HCT116 (cell line): ENCODE results near the gene FHOD3. TPM values are rescaled to one million over a fixed set of nuclear protein-coding genes. Genes with fewer than 3 reads are reported as not detected.

ENCODE experiments used
- ATAC-seq: fragments of 200-7000 bp; cut with Tn5 transposase; 2 replicates; pipeline ENCODE4 v1.9.1; 2020; ENCODE audit warnings: mild to moderate bottlenecking, moderate library complexity
- BruUV-seq: library from RNA; stranded (reverse); fragments of 400-500 nt; replicated peaks from 2 replicates; lab custom pipeline; 2021; lab: Mats Ljungman, UMichigan
- CTCF ChIA-PET: fragments of 300-600 bp; sonication (Branson Sonifier 250); formaldehyde crosslinking; loops from one replicate; lab custom pipeline; 2021; ENCODE audit warnings: antibody characterized with exemption; lab: Charles Lee
- POLR2A ChIA-PET: fragments of 300-600, 350-600 bp; sonication (Branson Sonifier 250); formaldehyde crosslinking; loops from one replicate; lab custom pipeline; 2021; ENCODE audit warnings: antibody characterized with exemption; lab: Charles Lee
- RAD21 ChIA-PET, 2 experiments: fragments of 300-600 bp; sonication (Branson Sonifier 250); formaldehyde crosslinking; loops; one replicate each; lab custom pipeline; 2023; ENCODE audit warnings: low total read pairs in 2 of 2; ENCODE audit not compliant: uncharacterized antibody in 2 of 2, unreplicated experiment in 2 of 2, low non-redundant PET in 1 of 2; lab: Charles Lee
- DNase-seq: peaks from one replicate; pipeline ENCODE4 v3.0.0-alpha.2; 2010; ENCODE audit warnings: low read depth, low spot score
- H2AFZ ChIP-seq: fragments of 200-600 bp; shearing (Covaris generic), sonication (generic); 2 replicates; pipeline ENCODE4 v1.6.1; 2017; ENCODE audit warnings: low read depth, mixed run types, mixed read lengths, antibody characterized with exemption, low read length; ENCODE audit not compliant: poor library complexity, severe bottlenecking
- H3K27ac ChIP-seq: 2 replicates; pipeline ENCODE4 v1.5.1; 2012; ENCODE audit warnings: low read depth, low read length
- H3K27me3 ChIP-seq: fragments of 200-600 bp; sonication (generic); 2 replicates; pipeline ENCODE4 v1.6.1; 2016; ENCODE audit warnings: mixed run types, low read length, mixed read lengths; ENCODE audit not compliant: insufficient read depth
- H3K36me3 ChIP-seq, 2 experiments: fragments of 200-500 bp in 1 of 2; fragments of 200-600 bp in 1 of 2; sonication (Bioruptor generic) in 1 of 2; sonication (generic) in 1 of 2; 2 replicates each; pipeline versions ENCODE4 v1.5.1 to v1.6.1; 2014 to 2016; ENCODE audit warnings: low read length in 2 of 2, inconsistent platforms in 1 of 2, mixed read lengths in 1 of 2, mixed run types in 1 of 2; ENCODE audit not compliant: insufficient read depth in 2 of 2, control insufficient read depth in 1 of 2
- H3K4me1 ChIP-seq, 2 experiments: fragments of 200-600 bp in 1 of 2; sonication (generic) in 1 of 2; 2 replicates each; pipeline versions ENCODE4 v1.5.1 to v1.6.1; 2012 to 2017; ENCODE audit warnings: low read length in 2 of 2, inconsistent platforms in 1 of 2, mild to moderate bottlenecking in 1 of 2, mixed read lengths in 1 of 2, mixed run types in 1 of 2, moderate library complexity in 1 of 2; ENCODE audit not compliant: insufficient read depth in 2 of 2, control insufficient read depth in 1 of 2
- H3K4me2 ChIP-seq: fragments of 200-600 bp; sonication (generic); 2 replicates; pipeline ENCODE4 v1.6.1; 2017; ENCODE audit warnings: mixed run types, low read length, mixed read lengths
- H3K4me3 ChIP-seq, 2 experiments: fragments of 200-600 bp in 1 of 2; sonication (generic) in 1 of 2; replicated peaks in 1 of 2; 2 replicates each; pipeline ENCODE4 v1.5.1; 2011 to 2016; ENCODE audit warnings: low read length in 2 of 2, control low read depth in 1 of 2, low read depth in 1 of 2, mild to moderate bottlenecking in 1 of 2, mixed read lengths in 1 of 2, mixed run types in 1 of 2
- H3K79me2 ChIP-seq: fragments of 200-600 bp; sonication (generic); 2 replicates; pipeline ENCODE4 v1.6.1; 2017; ENCODE audit warnings: mild to moderate bottlenecking, mixed run types, low read length, moderate library complexity, mixed read lengths; ENCODE audit not compliant: insufficient read depth
- H3K9ac ChIP-seq: fragments of 200-600 bp; sonication (generic); 2 replicates; pipeline ENCODE4 v1.6.1; 2016; ENCODE audit warnings: low read length, mixed read lengths
- H3K9me2 ChIP-seq: fragments of 200-600 bp; sonication (generic), shearing (Covaris generic); 2 replicates; pipeline ENCODE4 v1.6.1; 2017; ENCODE audit warnings: mixed run types, mild to moderate bottlenecking, moderate library complexity; ENCODE audit not compliant: insufficient read depth
- H3K9me3 ChIP-seq, 2 experiments: fragments of 200-500 bp in 1 of 2; fragments of 200-600 bp in 1 of 2; sonication (Bioruptor generic) in 1 of 2; sonication (generic) in 1 of 2; 2 replicates each; pipeline ENCODE4 v1.6.1; 2014 to 2017; ENCODE audit warnings: low read length in 2 of 2, mixed read lengths in 2 of 2, inconsistent platforms in 1 of 2, low read depth in 1 of 2, mild to moderate bottlenecking in 1 of 2, mixed run types in 1 of 2, moderate library complexity in 1 of 2; ENCODE audit not compliant: control insufficient read depth in 1 of 2, insufficient read depth in 1 of 2
- H4K20me1 ChIP-seq: fragments of 200-600 bp; sonication (generic), shearing (Covaris generic); 2 replicates; pipeline ENCODE4 v1.6.1; 2017; ENCODE audit warnings: mixed run types, mild to moderate bottlenecking, moderate library complexity; ENCODE audit not compliant: insufficient read depth
- CEBPB ChIP-seq: IDR thresholded peaks from 2 replicates; pipeline ENCODE4 v1.6.1; 2012; ENCODE audit warnings: low read depth
- EGR1 ChIP-seq: IDR thresholded peaks from 2 replicates; pipeline ENCODE4 v1.6.1; 2012; ENCODE audit warnings: low read depth
- ELF1 ChIP-seq: IDR thresholded peaks from 2 replicates; pipeline ENCODE4 v1.6.1; 2012; ENCODE audit warnings: low read depth, borderline replicate concordance
- POLR2A ChIP-seq: IDR thresholded peaks from 2 replicates; pipeline ENCODE4 v1.7.0; 2011; ENCODE audit warnings: borderline replicate concordance; ENCODE audit not compliant: insufficient read depth, insufficient read length; ENCODE audit errors: extremely low read depth
- SP1 ChIP-seq: IDR thresholded peaks from 2 replicates; pipeline ENCODE4 v1.6.1; 2012; ENCODE audit warnings: low read depth
- SRF ChIP-seq: IDR thresholded peaks from 2 replicates; pipeline ENCODE4 v1.6.1; 2012; ENCODE audit warnings: low read depth
- TCF7L2 ChIP-seq: IDR thresholded peaks from 2 replicates; pipeline ENCODE4 v1.7.0; 2011; ENCODE audit warnings: borderline replicate concordance, inconsistent platforms; ENCODE audit not compliant: insufficient read depth, insufficient read length; ENCODE audit errors: extremely low read depth
- YY1 ChIP-seq: IDR thresholded peaks from 2 replicates; pipeline ENCODE4 v1.6.1; 2011; ENCODE audit warnings: low read length, low read depth, moderate library complexity, mild to moderate bottlenecking; ENCODE audit not compliant: insufficient replicate concordance; ENCODE audit errors: extremely low read depth
- ZNF274 ChIP-seq: fragments of 200-500 bp; sonication (Bioruptor generic); IDR thresholded peaks from 2 replicates; pipeline ENCODE4 v1.6.1; 2014; ENCODE audit warnings: mild to moderate bottlenecking, low read depth, low read length, inconsistent platforms
- intact Hi-C: fragments of 100-400 bp; cut with micrococcal nuclease; formaldehyde crosslinking; loops from 2 replicates; pipeline ENCODE4 v1.10.0; 2022
- total RNA-seq: library from RNA; stranded (reverse); gene quantifications from one replicate; pipeline ENCODE4 v1.2.1, GENCODE V29; 2021; ENCODE audit not compliant: unreplicated experiment
- TF ChIP-seq, protein P1 (sequence below): IDR thresholded peaks from 2 replicates; pipeline ENCODE4 v1.6.1; 2012
- TF ChIP-seq, protein P2 (sequence below): IDR thresholded peaks from 2 replicates; pipeline ENCODE4 v1.6.1; 2012
- TF ChIP-seq, protein P3 (sequence below): IDR thresholded peaks from 2 replicates; pipeline ENCODE4 v1.6.1; 2012; ENCODE audit warnings: low read depth

Gene FHOD3
- total RNA-seq, 1 experiment from 2014 or later: 4.0 TPM

DNA sequence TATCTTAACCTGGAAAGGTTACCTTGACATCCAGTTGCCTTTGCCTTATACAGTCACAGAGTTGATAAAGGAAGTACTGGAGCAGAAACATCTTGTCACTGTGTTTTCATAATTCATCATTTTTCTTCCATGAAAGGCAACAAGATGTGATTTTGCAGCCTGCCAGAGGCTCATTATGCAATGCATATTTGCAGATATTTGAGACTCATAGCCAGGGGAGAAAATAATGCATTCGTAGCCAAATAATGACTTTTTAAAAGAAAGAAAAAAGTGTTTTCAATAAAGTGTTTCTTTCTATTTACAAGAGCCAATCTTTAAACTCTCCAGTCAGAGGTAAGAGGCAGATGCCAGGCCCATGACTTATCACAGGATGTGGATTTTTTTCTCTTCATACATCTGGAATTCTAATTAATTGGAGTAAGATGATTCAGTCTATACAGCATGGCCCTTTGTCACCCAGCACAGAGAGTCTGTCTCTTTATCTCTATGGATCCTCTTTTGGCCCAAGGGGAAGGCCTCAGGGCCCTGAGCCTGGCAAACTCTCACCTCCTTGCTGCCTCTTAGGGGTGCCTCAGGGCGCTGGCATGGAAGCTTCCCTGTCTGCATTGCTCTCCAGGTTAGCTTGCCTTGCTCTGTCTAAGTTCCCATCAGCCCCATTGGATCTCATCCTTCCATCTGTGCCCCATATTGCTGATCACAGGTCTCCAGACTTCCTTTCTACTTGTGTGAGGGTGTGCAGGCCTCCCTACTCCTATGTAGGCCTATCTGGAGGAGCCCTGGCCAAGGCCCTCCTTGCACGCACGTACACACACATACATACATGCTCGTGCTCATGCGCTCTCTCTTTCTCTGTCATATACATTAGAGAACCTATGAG is 283.6 kb downstream of the FHOD3 start:
- ChIA-PET POLR2A (no interaction called here), CTCF (no interaction called here), RAD21 (no interaction called here)
- H3K9ac ChIP-seq: no peak overlapping the region
- no peak overlapping the region for H3K4me2 ChIP-seq
- no peaks in the 10 kb centered on the region for H3K27me3 ChIP-seq
- DNase-seq (no peak), ATAC-seq (no peak)
- no peaks in the 10 kb centered on the region for H4K20me1 ChIP-seq
- H3K9me2 ChIP-seq: no peaks in the 10 kb centered on the region
- peaks cover 0 to 6% of the 10 kb centered on the region in 2 experiments; a peak in 1 of 4 replicates for H3K4me1 ChIP-seq
- H3K4me3 ChIP-seq: no peak overlapping the region
- no peaks in the 10 kb centered on the region for H3K36me3 ChIP-seq
- H3K27ac ChIP-seq: no peak overlapping the region
- H2AFZ ChIP-seq: no peak overlapping the region
- TF ChIP-seq, protein P1, sequence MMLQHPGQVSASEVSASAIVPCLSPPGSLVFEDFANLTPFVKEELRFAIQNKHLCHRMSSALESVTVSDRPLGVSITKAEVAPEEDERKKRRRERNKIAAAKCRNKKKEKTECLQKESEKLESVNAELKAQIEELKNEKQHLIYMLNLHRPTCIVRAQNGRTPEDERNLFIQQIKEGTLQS: no peak
- no peak for TF ChIP-seq YY1
- no peak for TF ChIP-seq CEBPB
- TF ChIP-seq ZNF274: no peak
- TF ChIP-seq, protein P2, sequence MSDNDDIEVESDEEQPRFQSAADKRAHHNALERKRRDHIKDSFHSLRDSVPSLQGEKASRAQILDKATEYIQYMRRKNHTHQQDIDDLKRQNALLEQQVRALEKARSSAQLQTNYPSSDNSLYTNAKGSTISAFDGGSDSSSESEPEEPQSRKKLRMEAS: no peak
- no peaks in the 10 kb centered on the region for H3K9me3 ChIP-seq
- intact Hi-C loops: no loop called here
- no TSS peak for BruUV-seq
- no peaks in the 10 kb centered on the region for H3K79me2 ChIP-seq

DNA sequence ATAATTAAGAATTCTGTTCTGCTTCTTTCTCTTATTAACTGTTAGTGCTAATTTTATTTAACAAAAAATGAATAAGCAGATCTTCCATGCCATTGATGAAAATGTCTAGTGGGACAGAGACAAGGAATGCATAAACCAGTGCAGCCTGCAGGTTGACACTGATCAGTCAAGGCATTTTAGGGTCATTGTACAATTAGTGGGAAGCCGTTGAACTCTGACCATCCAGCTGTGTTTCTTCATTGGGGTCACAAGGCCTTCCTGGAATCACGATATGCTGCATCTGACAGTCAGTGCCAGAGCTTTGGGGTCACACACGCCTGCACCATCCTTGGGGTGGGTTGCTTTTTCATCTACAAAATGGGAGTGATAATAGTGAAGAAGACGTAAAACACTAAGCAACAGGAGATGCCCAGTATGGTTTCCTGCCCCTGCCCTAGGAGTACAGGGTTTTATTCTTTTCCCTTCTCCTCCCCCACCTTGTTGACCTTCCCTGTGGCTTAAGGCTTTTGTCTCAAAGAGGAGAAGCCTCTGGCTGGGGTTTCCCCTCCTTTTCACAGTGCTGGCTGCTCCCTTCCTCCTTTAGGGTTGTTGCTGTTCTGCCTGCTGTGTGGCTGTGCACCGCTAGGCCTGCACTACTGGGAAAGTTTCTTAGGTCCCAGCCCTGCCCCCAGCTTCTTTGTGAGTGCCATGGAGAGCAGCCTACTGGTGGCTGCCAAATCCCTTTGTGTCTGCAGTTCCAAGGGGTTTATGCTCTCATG is 285.7 kb downstream of the FHOD3 start:
- Histone ChIP-seq H3K79me2 (no peaks in the 10 kb centered on the region), H3K27ac (no peak overlapping the region), H3K9me2 (no peaks in the 10 kb centered on the region), H3K36me3 (no peaks in the 10 kb centered on the region), H3K9me3 (no peaks in the 10 kb centered on the region), H3K4me3 (no peak overlapping the region), H3K9ac (no peak overlapping the region), H3K4me2 (no peak overlapping the region), H3K27me3 (no peaks in the 10 kb centered on the region), H2AFZ (no peak overlapping the region), H3K4me1 (peaks cover 0 to 6% of the 10 kb centered on the region in 2 experiments; a peak in 1 of 4 replicates), H4K20me1 (no peaks in the 10 kb centered on the region)
- ChIA-PET POLR2A (no interaction called here), CTCF (no interaction called here), RAD21 (no interaction called here)
- intact Hi-C loops: no loop called here
- ATAC-seq (no peak), DNase-seq (no peak)
- BruUV-seq: no TSS peak
- TF ChIP-seq, protein P2: no peak
- TF ChIP-seq, protein P1: no peak
- no peak for TF ChIP-seq CEBPB
- TF ChIP-seq SRF: no peak
- TF ChIP-seq EGR1: no peak
- no peak for TF ChIP-seq ELF1
- TF ChIP-seq, protein P3, sequence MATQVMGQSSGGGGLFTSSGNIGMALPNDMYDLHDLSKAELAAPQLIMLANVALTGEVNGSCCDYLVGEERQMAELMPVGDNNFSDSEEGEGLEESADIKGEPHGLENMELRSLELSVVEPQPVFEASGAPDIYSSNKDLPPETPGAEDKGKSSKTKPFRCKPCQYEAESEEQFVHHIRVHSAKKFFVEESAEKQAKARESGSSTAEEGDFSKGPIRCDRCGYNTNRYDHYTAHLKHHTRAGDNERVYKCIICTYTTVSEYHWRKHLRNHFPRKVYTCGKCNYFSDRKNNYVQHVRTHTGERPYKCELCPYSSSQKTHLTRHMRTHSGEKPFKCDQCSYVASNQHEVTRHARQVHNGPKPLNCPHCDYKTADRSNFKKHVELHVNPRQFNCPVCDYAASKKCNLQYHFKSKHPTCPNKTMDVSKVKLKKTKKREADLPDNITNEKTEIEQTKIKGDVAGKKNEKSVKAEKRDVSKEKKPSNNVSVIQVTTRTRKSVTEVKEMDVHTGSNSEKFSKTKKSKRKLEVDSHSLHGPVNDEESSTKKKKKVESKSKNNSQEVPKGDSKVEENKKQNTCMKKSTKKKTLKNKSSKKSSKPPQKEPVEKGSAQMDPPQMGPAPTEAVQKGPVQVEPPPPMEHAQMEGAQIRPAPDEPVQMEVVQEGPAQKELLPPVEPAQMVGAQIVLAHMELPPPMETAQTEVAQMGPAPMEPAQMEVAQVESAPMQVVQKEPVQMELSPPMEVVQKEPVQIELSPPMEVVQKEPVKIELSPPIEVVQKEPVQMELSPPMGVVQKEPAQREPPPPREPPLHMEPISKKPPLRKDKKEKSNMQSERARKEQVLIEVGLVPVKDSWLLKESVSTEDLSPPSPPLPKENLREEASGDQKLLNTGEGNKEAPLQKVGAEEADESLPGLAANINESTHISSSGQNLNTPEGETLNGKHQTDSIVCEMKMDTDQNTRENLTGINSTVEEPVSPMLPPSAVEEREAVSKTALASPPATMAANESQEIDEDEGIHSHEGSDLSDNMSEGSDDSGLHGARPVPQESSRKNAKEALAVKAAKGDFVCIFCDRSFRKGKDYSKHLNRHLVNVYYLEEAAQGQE: no peak
- no peak for TF ChIP-seq SP1
- no peak for TF ChIP-seq POLR2A
- TF ChIP-seq TCF7L2: no peak
